Measurements from ENCODE around the gene HPN.
"Not testable (repeated sequence)": the region's sequence is repeated elsewhere in the genome, so short reads cannot be mapped to it uniquely, and the experiment has no call there.

The HPN gene

DNA sequence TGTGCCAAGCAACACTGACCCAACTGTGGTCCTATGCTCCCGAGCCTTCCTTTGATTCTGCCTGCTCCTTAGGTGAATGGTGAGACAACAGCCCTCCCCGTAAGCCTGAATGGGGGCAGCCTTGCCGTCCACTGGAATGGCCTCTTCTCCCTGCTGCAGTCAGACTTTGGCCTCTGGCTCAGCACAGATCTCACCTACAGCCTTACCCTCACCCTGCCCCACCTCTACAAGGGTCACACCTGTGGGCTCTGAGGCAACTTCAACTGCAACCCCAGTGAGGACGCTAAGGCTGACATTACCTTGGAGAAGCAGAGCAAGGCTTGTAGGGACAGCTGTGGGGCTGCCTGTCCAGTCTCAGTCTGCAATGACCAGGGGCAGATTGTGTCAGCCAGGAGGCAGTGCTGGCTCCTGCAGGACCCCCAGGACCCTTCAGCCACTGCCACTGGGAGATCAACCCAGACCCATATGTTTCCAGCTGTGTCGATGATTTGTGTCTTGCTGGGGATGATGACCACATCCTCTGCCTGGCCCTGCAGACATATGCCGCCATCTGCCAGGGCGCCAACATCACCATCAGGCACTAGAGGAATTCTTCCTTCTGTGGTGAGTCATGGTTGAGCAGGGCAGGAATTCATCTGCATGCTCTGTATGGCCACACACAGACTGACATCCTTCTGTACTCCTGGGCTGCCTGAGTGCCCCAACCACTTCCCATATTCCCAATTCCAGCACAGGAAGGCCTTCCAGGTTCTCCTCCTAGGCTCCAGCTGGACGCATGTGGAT is 46.8 kb downstream of the HPN start:
- no peak for FAIRE-seq

DNA sequence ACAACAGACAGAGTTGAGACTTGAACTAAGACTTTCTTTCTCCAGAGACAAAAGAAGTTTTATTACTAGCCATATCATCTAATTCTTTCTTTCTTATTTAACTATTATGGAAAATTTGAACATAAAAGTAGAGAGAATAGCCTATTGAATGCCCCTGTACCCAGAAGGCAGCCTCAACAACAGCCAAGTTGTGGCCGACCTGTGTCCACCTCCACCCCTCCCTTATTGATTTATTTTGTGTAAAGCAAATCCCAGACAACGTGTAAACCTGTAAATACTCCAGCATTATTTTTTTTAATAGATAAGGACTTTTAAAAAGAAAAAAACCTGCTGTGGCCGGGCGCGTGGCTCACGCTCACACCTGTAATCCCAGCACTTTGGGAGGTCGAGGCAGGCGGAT is 48.0 kb downstream of the HPN start:
- FAIRE-seq = no peak

DNA sequence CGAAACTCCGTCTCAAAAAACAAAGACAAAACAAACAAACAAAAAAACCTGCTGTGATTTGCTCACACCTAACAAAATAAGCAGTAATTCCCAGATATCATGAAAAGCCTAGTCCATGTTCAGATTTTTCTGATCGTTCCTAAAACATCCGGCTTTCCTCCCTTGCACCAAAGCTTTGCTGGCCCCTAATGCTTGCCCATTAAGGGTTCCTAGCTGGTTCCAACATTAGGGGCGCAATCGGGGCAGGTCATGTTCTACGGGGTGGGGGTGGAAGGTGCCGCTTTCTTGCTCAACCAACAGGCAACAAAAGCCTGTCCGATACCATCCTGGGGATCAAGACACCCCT is 48.6 kb downstream of the HPN start:
- no peak for FAIRE-seq

DNA sequence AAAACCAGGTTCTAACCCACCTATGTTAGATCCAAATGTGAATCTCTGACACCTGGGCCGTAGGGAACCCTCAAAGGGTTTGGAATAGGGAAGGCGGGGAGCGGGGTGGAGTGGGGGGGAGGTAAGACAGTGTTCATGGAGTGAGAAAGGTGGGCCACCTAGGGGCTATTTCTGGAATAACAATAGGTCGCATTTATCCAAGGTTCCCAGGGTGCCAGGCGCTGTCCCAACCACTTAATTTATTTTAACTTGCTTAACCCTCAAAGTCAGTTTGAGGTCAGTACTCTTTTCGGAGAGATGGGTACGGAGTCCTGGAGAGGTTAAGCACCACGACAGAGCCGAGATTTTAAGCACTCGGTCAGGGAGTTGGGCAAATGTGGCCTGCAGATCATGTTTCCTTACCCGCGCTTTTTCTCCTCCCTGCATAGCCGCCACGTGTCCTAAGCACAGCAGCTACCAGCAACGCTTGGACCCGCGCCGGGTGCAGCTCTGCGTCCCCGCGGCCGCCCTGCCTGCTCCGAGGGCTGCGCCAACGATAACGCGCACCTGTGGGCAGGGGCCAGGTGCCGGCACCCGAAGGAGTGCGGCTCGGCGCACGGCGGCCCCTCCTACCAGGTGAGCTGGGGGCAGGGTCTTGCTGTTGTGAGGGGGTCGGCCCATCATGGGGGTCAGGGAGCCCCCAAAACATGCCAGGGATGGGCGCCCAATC is 49.1 kb downstream of the HPN start:
- FAIRE-seq = no peak

DNA sequence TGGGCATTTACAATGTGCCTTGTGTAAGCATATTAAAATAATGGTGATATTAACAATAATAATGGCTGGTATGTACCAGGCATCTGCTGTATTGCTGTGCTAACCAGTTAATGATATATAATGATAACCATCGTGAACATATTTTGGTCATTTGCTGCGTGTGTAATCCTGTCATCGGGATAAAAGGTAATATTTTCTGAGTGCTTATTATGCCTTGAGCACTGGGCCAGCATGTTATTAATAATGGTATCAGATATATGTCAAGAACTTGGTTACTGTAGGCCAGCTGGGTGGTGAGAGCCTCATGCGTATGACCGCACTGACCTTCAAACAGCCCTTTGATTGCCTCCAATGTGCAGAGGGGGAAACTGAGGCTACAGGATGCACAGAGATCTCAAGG is 51.9 kb downstream of the HPN start:
- no peak for FAIRE-seq

DNA sequence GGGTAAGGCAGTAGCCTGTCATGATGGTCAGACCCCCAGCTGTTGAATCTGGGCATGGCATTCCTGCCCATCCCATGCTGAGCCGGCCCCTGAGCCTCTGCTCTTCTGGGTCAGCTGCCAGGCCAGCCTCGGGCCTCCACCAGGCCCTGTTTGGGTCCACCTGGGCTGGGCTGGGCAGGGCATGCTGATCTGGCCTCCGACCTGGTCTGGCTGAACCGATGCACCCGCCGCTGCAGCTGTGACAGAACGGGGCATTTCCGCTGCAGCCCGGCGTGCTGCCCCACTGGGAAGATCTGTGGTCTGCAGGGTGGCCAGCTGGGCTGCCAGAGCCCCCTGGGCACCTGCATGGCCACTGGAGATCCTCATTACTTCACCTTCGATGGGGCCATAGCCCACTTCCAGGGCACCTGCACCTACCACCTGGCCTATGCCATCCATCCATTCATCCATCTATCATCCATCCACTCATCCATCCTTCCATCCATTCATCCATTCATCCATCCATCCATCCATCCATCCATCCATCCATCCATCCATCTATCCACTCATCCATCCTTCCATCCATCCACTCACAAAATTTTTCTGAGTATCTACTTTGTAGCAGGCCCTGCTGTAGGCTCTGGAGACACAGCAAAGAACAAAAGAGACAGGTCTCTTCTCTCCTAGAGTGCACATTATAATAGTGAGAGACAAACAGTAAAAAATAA is 52.6 kb downstream of the HPN start:
- no peak for FAIRE-seq

DNA sequence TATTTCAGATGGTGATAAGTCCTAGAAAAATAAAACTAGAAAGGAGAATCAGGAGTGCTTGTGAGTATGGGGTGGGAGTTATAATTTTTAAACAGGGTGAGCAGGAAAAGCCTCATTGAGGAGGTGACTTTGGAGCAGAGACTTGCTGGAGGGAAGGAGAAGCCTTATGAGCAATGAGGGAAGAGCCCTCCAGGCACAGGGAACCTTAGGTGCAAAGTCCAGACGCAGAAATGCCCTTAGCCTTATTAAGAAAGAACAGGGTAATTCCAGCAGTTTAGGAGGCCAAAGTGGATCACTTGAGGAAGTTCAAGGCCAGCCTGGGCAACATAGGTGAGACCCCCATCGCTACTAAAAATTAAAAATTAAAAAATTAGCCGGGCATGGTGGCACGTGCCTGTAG is 53.1 kb downstream of the HPN start:
- no peak for FAIRE-seq

DNA sequence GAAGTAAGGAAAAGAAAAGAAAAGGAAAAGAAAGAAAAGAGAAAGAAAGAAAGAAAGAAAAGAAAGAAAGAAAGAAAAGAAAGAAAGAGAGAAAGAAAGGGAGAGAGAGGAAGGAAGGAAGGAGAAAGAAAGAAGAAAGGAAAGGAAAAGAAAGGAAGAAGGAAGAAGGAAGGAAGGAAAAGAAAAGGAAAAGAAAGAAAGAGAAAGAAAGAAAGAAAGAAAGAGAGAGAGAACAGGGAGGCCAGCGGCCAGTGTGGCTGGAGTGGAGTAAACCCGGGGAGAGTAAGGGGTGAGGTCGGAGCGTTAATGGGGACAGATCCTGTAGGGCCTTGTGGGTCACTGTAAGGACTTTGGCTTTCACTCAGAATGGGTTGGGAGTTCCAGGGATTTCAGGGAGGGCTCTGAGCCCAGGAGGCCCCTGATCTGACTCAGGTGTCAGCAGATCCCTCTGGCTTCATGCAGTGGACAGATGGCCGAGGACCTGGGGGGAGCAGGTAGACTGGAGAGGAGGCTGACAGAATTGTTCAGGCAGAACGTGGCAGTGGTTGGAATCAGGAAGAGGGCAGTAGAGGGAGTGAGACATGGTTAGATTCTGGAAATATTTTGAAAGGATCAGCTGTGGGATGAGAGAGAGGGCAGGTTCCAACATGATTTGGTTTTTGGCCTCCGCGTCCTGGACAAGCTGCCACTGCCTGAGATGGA is 54.3 kb downstream of the HPN start:
- no peak for FAIRE-seq

DNA sequence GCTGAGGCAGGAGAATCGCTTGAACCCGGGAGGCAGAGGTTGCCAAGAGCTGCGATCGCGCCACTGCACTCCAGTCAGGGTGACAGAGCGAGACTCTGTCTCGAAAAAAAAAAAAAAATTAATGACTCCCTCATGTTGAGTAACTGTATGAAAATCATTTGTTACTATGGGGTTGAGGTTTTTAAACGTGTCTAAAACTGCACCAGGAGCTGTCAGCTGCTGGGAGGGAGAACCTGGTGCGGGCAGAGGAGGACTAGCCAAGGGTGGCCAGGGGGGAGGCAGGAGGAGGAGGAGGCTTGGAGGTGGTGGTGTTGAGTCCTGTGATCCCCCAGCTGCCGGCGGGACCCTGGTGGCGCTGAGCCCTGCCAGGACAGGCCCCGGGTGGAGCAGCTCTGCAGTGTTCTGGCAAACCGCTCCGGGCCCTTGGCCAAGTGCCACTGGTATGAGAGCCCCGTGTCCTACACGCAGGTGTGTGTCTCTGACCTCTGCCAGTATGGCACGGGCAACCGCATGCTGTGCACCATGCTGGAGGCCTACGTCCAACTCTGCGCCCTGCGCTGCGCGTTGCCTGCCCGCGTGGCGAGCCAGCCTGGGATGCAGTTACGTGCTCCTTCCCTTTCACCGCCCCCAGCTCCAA is 57.0 kb downstream of the HPN start:
- FAIRE-seq = no peak

DNA sequence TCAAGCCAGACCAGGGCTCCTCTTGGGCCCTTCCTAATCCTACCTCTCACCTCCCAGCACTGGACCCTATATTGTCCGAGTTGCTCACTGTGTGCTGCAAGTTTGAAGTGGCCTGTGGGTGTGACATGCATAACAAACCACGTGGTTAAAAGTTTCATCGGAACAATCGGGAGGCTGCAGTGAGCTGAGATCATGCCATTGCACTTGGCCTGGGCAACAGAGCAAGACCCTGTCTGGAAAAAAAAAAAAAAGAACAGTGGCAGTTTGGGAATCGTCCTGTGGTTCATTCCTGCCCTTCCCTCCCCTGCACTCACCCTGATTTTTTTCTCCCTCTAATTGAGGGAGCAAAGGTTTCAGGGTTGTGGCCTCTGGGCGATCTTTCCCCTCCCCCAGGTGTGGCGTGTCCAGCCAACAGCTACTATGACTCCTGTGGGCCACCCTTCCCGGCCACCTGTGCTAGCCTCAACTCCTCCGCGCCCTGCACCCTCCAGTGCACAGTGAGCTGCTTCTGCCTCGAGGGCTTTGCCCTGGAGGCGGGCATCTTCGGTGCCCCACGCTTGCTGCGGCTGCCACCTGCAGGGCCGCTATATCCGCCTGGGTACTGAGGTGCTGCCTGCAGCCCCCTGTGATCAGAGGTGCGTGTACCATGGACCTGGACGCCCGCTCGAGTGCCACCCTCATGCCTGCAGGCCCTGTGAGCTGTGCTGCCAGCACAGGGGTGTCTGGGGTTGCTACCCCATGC is 57.8 kb downstream of the HPN start:
- no peak for FAIRE-seq

DNA sequence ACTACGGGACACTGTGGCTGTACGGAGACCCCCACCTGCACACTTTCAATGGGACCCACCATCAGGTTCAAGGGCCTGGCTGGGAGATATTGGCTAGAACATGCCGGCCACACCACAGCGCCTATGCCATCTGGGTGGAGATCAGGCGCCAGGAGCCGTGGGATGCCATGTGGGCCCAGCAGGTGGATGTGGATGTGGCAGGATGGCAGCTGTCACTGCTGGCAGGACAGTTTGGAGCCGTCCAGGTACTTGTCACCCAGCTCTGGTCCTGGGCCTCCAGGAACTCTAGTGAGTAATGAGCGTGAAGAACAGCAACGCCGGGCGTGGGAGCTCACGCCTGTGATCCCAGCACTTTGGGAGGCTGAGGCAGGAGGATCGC is 58.4 kb downstream of the HPN start:
- no peak for FAIRE-seq

DNA sequence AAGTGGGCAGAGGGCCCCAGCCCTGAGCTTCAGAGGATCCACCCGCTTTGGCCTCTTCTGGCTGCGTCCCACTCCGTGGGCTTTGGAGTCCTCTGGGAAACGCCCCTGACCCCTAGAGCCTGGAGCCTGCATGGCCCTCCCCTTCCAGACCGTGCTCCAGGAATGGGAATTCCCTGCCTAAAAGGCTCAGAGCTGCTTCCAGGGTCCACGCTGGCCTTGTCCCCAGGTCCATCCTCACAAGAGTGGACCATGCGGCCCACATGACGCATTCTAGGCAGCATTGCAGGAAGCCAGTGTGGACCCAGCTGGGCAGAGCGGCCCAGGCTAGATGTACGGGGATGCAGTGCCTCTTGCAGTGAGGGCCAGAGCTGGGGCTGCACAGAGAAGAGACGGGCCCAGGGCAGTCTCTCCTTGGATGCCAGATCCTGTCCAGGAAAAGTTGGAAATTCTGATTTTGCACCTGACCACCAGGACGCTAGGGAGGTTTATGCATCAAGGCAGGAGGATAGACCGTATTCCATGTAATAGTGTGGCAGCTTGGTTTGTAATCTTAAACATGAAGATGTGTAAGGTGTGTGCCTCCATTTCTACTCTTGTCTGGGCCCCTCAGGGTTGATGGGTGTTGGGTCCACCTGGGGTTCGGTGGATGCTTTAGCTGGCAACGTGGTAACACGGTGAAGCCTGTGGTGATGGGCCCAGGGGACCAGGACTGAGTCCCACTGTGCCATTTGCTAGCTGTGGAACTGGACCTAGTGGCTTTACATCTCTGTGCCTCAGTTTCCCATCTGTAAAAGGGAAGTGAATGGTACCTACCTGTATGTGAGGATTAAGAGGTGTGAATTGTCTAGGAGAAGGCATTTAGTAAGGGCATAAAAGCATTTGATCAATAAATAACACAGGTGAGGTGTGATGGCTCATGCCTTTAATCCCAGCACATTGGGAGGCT is 59.3 kb downstream of the HPN start:
- no peak for FAIRE-seq

DNA sequence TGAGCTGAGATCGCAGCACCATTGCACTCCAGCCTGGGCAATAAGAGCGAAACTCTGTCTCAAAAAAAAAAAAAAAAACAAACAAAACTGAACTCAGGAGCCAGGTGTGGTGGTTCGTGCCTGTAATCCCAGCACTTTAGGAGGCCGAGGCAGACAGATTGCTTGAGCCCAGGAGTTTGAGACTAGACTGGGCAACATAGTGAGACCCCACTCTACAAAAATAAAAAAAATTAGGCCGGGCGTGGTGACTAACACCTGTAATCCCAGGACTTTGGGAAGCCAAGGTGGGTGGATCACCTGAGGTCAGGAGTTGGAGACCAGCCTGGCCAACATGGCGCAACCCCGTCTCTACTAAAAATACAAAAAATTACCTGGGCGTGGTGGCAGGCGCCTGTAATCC is 60.4 kb downstream of the HPN start:
- not testable (repeated sequence) for FAIRE-seq

DNA sequence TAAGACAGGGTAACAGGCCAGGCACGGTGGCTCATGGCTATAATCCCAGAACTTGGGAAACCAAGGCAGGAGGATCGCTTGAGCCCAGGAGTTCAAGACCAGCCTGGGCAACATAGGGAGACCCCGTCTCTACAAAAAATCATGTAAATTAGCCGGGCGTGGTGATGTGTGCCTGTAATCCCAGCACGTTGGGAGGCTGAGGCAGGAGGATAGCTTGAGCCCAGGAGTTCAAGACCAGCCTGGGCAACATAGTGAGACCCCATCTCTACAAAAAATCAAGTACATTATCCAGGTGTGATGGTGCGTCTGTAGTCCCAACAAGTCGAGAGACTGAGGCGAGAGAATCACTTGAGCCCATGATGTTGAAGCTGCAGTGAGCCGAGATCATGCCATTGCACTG is 62.1 kb downstream of the HPN start:
- FAIRE-seq = not testable (repeated sequence)

DNA sequence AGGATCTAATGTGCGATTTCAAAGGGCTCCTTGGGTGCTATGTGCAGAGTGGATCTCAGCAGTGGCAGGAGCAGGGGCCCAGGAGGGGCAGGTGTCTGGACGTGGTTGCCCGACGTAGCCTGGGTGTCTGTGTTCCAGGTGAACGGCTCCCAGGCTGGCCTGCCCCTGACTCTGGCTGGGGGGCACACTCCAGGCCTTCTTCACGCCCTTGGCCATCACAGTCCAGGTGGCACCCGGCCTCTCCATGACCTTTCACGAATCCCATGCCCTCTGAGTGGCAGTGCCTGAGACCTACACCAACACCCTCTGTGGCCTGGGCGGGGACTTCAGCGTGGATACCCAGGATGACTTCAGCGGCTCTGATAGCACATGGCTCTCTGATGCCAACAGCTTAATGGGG is 62.8 kb downstream of the HPN start:
- FAIRE-seq = no peak

DNA sequence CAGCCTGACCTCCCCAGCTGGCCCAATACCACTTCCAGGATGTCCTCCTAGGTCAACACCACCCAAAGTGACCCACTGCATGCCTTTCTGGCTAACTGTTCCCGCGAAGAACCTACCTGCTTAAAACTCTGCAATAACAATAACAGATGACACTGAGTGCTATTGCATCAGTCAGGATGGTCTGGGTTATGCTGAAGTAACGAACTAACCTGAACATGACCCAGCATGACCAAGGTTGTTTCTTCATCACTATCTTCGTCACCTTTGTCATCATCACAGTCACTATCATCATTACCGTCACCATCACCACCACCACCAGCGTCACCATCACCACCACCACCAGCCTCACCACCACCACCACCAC is 63.5 kb downstream of the HPN start:
- FAIRE-seq = no peak

DNA sequence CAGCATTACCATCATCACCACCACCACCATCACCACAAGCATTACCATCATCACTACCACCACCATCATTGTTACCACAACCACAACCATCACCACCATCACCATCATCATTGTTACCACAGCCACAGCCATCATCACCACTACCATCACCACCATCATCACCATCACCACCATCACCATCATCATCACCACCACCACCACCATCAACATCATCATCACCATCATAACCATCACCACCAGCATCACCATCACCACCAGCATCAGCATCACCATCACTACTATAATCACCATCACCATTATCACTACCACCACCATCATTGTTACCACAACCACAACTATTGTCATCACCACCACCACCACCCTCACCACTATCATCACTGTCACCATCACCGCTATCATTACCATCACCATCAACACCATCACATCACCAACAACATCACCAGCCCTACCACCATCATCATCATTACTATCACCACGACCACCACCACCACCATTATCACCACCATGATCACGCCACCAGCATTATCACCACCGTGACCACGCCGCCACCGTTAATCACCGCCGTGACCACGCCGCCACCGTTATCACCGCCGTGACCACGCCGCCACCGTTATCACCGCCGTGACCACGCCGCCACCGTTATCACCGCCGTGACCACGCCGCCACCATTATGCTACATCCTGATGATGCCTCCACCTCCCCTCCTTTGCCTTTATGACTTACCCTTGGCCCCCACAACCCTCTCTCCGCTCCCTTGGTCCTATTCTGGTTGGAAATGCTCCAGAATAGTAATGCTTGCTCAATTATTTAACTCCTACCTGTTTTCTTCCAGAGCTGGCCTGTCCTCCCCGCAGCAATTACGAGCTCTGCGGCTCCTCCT is 64.1 kb downstream of the HPN start:
- no peak for FAIRE-seq

DNA sequence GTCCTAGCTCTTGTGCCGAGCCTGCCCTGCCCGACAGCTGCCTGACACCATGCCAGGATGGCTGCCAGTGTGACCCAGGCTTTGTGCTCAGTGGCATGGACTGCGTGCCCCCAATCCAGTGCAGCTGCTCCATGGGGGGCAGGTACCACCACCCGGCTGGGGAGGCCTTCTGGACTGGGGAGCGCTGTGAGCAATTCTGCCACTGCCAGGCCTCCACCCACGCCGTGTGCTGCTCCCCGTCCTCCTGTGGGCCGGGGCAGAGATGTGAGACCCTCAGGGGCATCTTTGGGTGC is 64.7 kb downstream of the HPN start:
- no peak for FAIRE-seq

DNA sequence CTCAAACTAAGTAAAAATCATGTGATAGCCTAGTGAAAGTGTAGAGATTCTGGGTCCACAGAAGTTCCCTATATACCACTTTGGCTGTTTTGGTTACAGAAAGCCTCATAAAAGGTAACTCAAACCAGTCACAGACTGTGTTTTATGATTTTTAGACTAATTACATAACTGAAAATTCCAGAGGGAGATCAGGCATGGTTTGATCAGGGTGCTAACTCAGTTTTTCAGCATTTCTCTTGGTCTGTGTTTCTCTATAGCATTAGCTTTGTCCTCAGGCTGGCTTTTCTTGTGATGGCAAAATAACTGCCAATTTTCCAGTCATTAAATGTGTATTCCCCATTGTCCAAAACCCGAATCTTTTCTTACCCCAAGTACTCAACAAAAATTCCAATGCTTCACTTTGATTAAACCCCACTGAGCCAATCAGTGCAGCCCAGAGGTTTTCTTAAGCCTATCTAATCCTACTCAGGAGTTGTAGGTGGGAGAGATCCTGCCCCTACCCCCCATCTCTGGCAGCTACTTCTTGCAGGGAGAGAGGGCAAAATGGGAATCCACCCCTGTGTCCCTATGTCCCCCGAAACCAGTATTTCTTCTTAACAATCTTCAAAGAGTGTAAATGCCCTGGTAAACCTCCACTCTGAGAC is 65.5 kb downstream of the HPN start:
- no peak for FAIRE-seq

DNA sequence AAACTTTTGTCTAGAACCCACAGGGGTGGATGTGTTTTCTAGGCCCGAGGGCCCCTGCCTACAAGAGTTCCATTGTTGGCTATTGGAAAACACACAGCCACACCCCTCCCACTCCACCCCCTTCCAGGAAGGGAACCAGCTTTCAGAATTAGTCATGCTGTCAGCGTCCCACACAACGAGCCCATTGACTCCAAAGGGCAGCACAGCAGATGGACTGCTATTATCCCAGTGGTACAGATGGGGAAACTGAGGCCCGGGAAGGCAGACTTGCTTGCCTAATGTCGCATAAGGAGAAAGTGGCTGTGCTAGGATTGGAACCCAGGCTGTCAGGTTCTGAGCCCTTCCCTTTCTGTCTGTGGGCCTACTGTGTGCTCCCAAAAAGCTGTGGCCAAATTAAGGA is 66.0 kb downstream of the HPN start:
- FAIRE-seq = no peak
